Left renal cortex interstitium (tissue), 4 donors: ENCODE results near the gene PIK3CA. TPM values are rescaled to one million over a fixed set of nuclear protein-coding genes. Genes with fewer than 3 reads are reported as not detected.
"Not testable (repeated sequence)": the region's sequence is repeated elsewhere in the genome, so short reads cannot be mapped to it uniquely, and the experiment has no call there.

Experiments used
- DNase-seq, 4 donors: peaks; one replicate each; pipeline ENCODE4 v3.0.0-alpha.2; 2013; ENCODE audit warnings: low read depth in 4 of 4, low spot score in 2 of 4, missing footprints in 1 of 4
- polyA plus RNA-seq, 4 donors: library from polyadenylated mRNA; unstranded; fragments of 120-200 nt; gene quantifications; one replicate each; pipeline ENCODE4 v1.2.1, GENCODE V29; 2013; ENCODE audit not compliant: insufficient read length in 4 of 4

Gene PIK3CA
- polyA plus RNA-seq, 4 donors, result 25.3 to 29.9 (median 29.1) TPM

GRCh38 chr3:179192542-179192941 lies 44.4 kb downstream of the PIK3CA start:
- no peak for DNase-seq

- no peak for DNase-seq
These were observed 46.8 kb downstream of the PIK3CA start for GRCh38 chr3:179194931-179195330.

- no peak for DNase-seq
These were observed 47.9 kb downstream of the PIK3CA start for GRCh38 chr3:179196098-179196497.

- DNase-seq, result no peak
These were observed 48.5 kb downstream of the PIK3CA start for GRCh38 chr3:179196700-179197099.

GRCh38 chr3:179200790-179201189 lies 52.6 kb downstream of the PIK3CA start:
- no peak for DNase-seq

GRCh38 chr3:179215550-179215949 lies 67.4 kb downstream of the PIK3CA start:
- DNase-seq, result not testable (repeated sequence)

- DNase-seq, result not testable (repeated sequence)
These were observed 70.1 kb downstream of the PIK3CA start for GRCh38 chr3:179218213-179218612.

GRCh38 chr3:179223548-179223947 lies 75.4 kb downstream of the PIK3CA start:
- no peak for DNase-seq

GRCh38 chr3:179224584-179224983 lies 76.4 kb downstream of the PIK3CA start:
- DNase-seq, result no peak

- DNase-seq, result no peak
These were observed 79.2 kb downstream of the PIK3CA start for GRCh38 chr3:179227349-179227748.

- DNase-seq, result no peak
These were observed 81.0 kb downstream of the PIK3CA start for GRCh38 chr3:179229177-179229576.

GRCh38 chr3:179233043-179233442 lies 84.9 kb downstream of the PIK3CA start:
- no peak for DNase-seq

- no peak for DNase-seq
These were observed 86.0 kb downstream of the PIK3CA start for GRCh38 chr3:179234199-179234598.

GRCh38 chr3:179236669-179237301 lies 88.6 kb downstream of the PIK3CA start:
- no peak for DNase-seq

- DNase-seq, result not testable (repeated sequence)
These were observed 92.1 kb downstream of the PIK3CA start for GRCh38 chr3:179240299-179240698.

GRCh38 chr3:179242859-179243258 lies 94.7 kb downstream of the PIK3CA start:
- not testable (repeated sequence) for DNase-seq

- no peak for DNase-seq
These were observed 96.7 kb downstream of the PIK3CA start for GRCh38 chr3:179244878-179245277.

- DNase-seq, result no peak
These were observed 99.3 kb downstream of the PIK3CA start for GRCh38 chr3:179247289-179248015.

GRCh38 chr3:179250803-179251476 lies 102.8 kb downstream of the PIK3CA start, which contains the start of gene KCNMB3:
Gene KCNMB3, minus strand, starts transcription at chr3:179251114. Its CDS starts 124 bp downstream, at chr3:179250990.
- no peak for DNase-seq

- no peak for DNase-seq
These were observed 108.7 kb downstream of the PIK3CA start for GRCh38 chr3:179256813-179257212.

GRCh38 chr3:179257742-179258141 lies 109.6 kb downstream of the PIK3CA start:
- not testable (repeated sequence) for DNase-seq

- no peak for DNase-seq
These were observed 110.7 kb downstream of the PIK3CA start for GRCh38 chr3:179258820-179259219.
